CD4-positive, alpha-beta memory T cell (primary cell): Measurements from ENCODE around the gene PYROXD2. TPM values are rescaled to one million over a fixed set of nuclear protein-coding genes. Genes with fewer than 3 reads are reported as not detected.
"Not testable (repeated sequence)": the region's sequence is repeated elsewhere in the genome, so short reads cannot be mapped to it uniquely, and the experiment has no call there.

Experiments used
- CTCF ChIA-PET: fragments of 350-600 bp; sonication (Branson Sonifier 250); formaldehyde crosslinking; loops from one replicate; lab custom pipeline; 2021; ENCODE audit warnings: inconsistent platforms; ENCODE audit not compliant: partially characterized antibody; lab: Charles Lee
- POLR2A ChIA-PET: fragments of 350-600 bp; sonication (Branson Sonifier 250); formaldehyde crosslinking; loops from one replicate; lab custom pipeline; 2021; ENCODE audit not compliant: partially characterized antibody; lab: Charles Lee
- DNase-seq, 5 donors: peaks; one replicate each; pipeline versions ENCODE4 v3.0.0 to v3.0.0-alpha.2; 2020 to 2022; ENCODE audit warnings: mixed read lengths in 1 of 5
- H3K27ac ChIP-seq: one replicate; pipeline ENCODE4 v1.7.0; 2013; ENCODE audit warnings: low read depth, low read length
- H3K27me3 ChIP-seq: 2 replicates; pipeline ENCODE4 v1.7.0; 2013; ENCODE audit warnings: mild to moderate bottlenecking, low read length, moderate library complexity; ENCODE audit not compliant: insufficient read depth
- H3K36me3 ChIP-seq: 2 replicates; pipeline ENCODE4 v1.7.0; 2013; ENCODE audit warnings: mild to moderate bottlenecking, low read length, moderate library complexity; ENCODE audit not compliant: insufficient read depth
- H3K4me1 ChIP-seq: 2 replicates; pipeline ENCODE4 v1.7.0; 2013; ENCODE audit warnings: mild to moderate bottlenecking, low read length, moderate library complexity; ENCODE audit not compliant: insufficient read depth
- H3K4me3 ChIP-seq, 2 donors: one replicate each; pipeline ENCODE4 v1.7.0; 2013; ENCODE audit warnings: low read length in 2 of 2, mild to moderate bottlenecking in 1 of 2
- H3K9me3 ChIP-seq, 2 donors: one replicate each; pipeline ENCODE4 v1.7.0; 2013; ENCODE audit warnings: low read length in 2 of 2, control low read depth in 1 of 2; ENCODE audit not compliant: control insufficient read depth in 1 of 2
- H3K27ac Mint-ChIP-seq, 7 donors: one replicate each; pipeline ENCODE4 v1.8.0; 2020 to 2021; ENCODE audit warnings: mixed read lengths in 7 of 7, mild to moderate bottlenecking in 6 of 7, inconsistent platforms in 3 of 7, moderate library complexity in 3 of 7
- H3K27me3 Mint-ChIP-seq, 2 donors: one replicate each; pipeline ENCODE4 v1.8.0; 2020 to 2021; ENCODE audit warnings: mixed read lengths in 2 of 2
- H3K36me3 Mint-ChIP-seq, 2 donors: one replicate each; pipeline ENCODE4 v1.8.0; 2020 to 2021; ENCODE audit warnings: mixed read lengths in 2 of 2, inconsistent platforms in 1 of 2, mild to moderate bottlenecking in 1 of 2
- H3K4me1 Mint-ChIP-seq, 4 donors: one replicate each; pipeline ENCODE4 v1.8.0; 2020 to 2021; ENCODE audit warnings: mixed read lengths in 4 of 4, mild to moderate bottlenecking in 1 of 4
- H3K4me3 Mint-ChIP-seq, 8 donors: one replicate each; pipeline ENCODE4 v1.8.0; 2020 to 2021; ENCODE audit warnings: mixed read lengths in 8 of 8, mild to moderate bottlenecking in 7 of 8, moderate library complexity in 6 of 8, inconsistent platforms in 3 of 8
- H3K9me3 Mint-ChIP-seq, 8 donors: one replicate each; pipeline ENCODE4 v1.8.0; 2020 to 2021; ENCODE audit warnings: mixed read lengths in 8 of 8, mild to moderate bottlenecking in 5 of 8, inconsistent platforms in 3 of 8, moderate library complexity in 1 of 8
- intact Hi-C: fragments of 100-400 bp; cut with micrococcal nuclease; formaldehyde crosslinking; loops from one replicate; pipeline ENCODE4 v1.15.1; 2023
- polyA plus RNA-seq, 2 donors: library from polyadenylated mRNA; unstranded; fragments of 300-500 nt; fragmentation: Illumina TruSeq; gene quantifications; one replicate each; pipeline ENCODE4 v1.2.3, GENCODE V29; 2021
- total RNA-seq, 2 experiments: library from RNA; stranded (reverse); gene quantifications; one replicate each; pipeline ENCODE4 v1.2.3, GENCODE V29; 2021

Gene PYROXD2
- total and polyA plus RNA-seq, 4 experiments from 2014 or later, result 0.98 to 36.6 (median 19.5) TPM

DNA sequence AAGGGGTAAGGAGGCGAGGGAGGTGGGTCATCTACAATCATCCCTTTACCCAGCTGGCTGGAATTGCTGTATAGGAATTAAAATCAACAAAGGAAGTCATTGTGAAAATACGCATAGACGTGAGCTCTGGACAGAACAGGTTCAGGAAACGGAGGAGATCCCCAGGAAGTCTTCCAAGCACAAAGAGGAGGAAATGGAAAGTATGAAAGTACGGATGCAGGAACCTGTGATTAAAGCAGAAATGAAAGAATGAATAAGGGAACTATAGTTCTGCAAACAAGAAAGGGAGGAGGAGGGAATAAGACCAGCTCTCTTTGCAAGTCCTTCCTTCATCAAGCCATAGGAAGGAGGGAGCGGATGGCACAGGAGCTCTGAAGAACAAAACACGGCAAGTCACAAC lies 61.8 kb downstream of the PYROXD2 start:
- Histone ChIP-seq H3K9me3 (no peaks in the 10 kb centered on the region), H3K27ac (no peak overlapping the region), H3K36me3 (no peaks in the 10 kb centered on the region), H3K27me3 (peaks cover 5% of the 10 kb centered on the region), H3K4me3 (no peak overlapping the region), H3K4me1 (no peaks in the 10 kb centered on the region)
- CTCF ChIA-PET, result no interaction called here
- Mint-ChIP-seq H3K36me3 (no peaks in the 10 kb centered on the region), H3K9me3 (peaks cover 0 to 7% (median 5%) of the 10 kb centered on the region in 8 donors), H3K27me3 (peaks cover 39 to 50% of the 10 kb centered on the region in 2 donors), H3K4me1 (peaks cover 0 to 5% (median 2%) of the 10 kb centered on the region in 4 donors), H3K4me3 (no peak overlapping the region), H3K27ac (no peak overlapping the region)
- no peak for DNase-seq
- intact Hi-C loops, result no loop called here
- POLR2A ChIA-PET, result no interaction called here

DNA sequence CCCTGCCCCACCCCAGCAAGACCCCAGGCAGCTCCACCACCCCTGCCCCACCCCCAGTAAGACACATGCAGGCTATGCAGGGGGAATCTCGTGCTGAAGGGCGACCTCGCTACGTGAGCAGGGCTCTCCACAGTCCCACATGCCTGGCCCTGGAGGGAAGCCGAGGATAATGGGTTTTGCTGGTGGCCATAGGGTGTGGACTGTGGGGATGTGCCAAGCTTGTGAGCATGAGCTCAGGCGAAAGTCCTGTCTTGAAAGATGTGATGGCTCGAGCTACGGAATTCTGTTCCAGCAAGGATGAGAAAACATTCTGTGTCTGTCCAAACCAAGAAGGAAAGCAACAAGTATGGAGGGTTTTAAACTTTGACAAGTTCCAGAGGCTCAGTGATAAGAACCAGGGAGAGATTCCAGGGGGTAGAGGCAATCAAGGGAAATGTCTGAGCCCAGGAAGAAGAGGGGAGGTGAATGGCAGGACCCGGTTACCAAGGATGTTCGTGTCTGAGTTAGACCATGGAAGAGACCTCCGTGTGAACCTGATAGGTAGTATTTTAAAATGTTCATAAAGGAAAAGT lies 63.1 kb downstream of the PYROXD2 start:
- H3K27me3 Mint-ChIP-seq, result peaks cover 44 to 50% of the 10 kb centered on the region in 2 donors
- intact Hi-C loops, result no loop called here
- CTCF ChIA-PET, result no interaction called here

DNA sequence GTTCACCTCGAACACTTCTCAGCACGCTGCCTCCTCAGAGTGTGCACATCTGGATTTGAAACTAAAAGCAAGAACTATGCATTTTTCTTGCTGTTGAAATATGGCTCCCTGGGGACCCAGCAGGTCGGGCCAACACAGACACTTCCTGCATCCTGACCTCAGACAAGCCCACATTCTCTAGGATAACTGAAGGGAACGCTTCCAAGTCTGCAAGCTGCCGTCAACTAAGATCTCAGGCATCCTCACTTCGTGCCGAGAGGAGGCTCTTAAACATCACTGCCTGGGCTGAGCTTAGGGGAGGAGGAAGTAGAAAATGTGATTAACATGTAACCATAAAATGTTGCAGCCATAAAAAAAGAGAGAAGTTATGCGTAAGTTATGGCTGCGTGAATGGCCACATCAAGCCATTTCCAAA lies 65.5 kb downstream of the PYROXD2 start:
- no peak overlapping the region for H3K27ac Mint-ChIP-seq
- H3K27me3 ChIP-seq, result peaks cover 5% of the 10 kb centered on the region
- intact Hi-C loops, result no loop called here
- DNase-seq, result no peak
- H3K27ac ChIP-seq, result no peak overlapping the region
- H3K4me1 Mint-ChIP-seq, result peaks cover 0 to 5% (median 2%) of the 10 kb centered on the region in 4 donors
- peaks cover 40 to 46% of the 10 kb centered on the region in 2 donors for H3K27me3 Mint-ChIP-seq
- no peaks in the 10 kb centered on the region for H3K4me1 ChIP-seq
- no peak overlapping the region for H3K4me3 ChIP-seq
- H3K9me3 Mint-ChIP-seq, result peaks cover 0 to 27% (median 21%) of the 10 kb centered on the region in 8 donors
- H3K9me3 ChIP-seq, result peaks cover 0 to 5% of the 10 kb centered on the region in 2 donors
- H3K36me3 Mint-ChIP-seq, result no peaks in the 10 kb centered on the region
- ChIA-PET POLR2A (no interaction called here), CTCF (no interaction called here)
- H3K4me3 Mint-ChIP-seq, result peak overlapping the region in 1 of 8 donors; percentile 56
- H3K36me3 ChIP-seq, result no peaks in the 10 kb centered on the region

More for the DNA sequence above, 63.1 kb downstream of the PYROXD2 start:
- Histone ChIP-seq H3K4me1 (no peaks in the 10 kb centered on the region), H3K27me3 (peaks cover 5% of the 10 kb centered on the region), H3K4me3 (no peak overlapping the region), H3K36me3 (no peaks in the 10 kb centered on the region), H3K27ac (no peak overlapping the region), H3K9me3 (peaks cover 0 to 5% of the 10 kb centered on the region in 2 donors)
- no peaks in the 10 kb centered on the region for H3K36me3 Mint-ChIP-seq
- peaks cover 0 to 17% (median 15%) of the 10 kb centered on the region in 8 donors for H3K9me3 Mint-ChIP-seq
- H3K4me1 Mint-ChIP-seq, result peaks cover 0 to 5% (median 2%) of the 10 kb centered on the region in 4 donors
- no peak overlapping the region for H3K4me3 Mint-ChIP-seq
- no peak for DNase-seq
- H3K27ac Mint-ChIP-seq, result no peak overlapping the region
- POLR2A ChIA-PET, result no interaction called here

DNA sequence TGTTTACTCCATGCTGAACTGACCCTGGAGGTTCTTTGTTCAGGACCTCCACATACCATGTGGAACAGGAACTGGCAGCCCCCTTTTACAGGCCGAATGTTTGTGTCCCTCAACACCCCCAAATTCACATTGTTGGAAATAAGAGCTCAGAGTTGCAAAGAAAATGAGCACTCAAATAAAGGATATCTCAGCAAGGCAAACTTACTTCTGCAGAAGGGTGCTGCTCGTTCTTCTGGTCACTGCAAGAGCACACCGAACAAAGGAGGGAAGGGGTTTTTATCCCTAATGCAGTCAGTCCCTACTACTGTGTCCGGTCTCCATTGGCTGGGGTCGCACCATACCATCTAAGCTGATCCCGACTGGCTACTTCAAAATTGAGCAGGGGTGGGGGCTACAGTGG lies 68.1 kb downstream of the PYROXD2 start:
- H3K4me1 Mint-ChIP-seq, result peaks cover 0 to 14% (median 4%) of the 10 kb centered on the region in 4 donors
- ChIA-PET POLR2A (no interaction called here), CTCF (no interaction called here)
- no peak overlapping the region for H3K4me3 Mint-ChIP-seq
- no peak for DNase-seq
- no peak overlapping the region for H3K27ac Mint-ChIP-seq
- H3K27me3 ChIP-seq, result peaks cover 5% of the 10 kb centered on the region
- H3K27ac ChIP-seq, result no peak overlapping the region
- peaks cover 0 to 27% (median 21%) of the 10 kb centered on the region in 8 donors for H3K9me3 Mint-ChIP-seq
- H3K4me3 ChIP-seq, result no peak overlapping the region
- H3K4me1 ChIP-seq, result no peaks in the 10 kb centered on the region
- peaks cover 0 to 5% of the 10 kb centered on the region in 2 donors for H3K9me3 ChIP-seq
- no peaks in the 10 kb centered on the region for H3K36me3 Mint-ChIP-seq
- intact Hi-C loops, result no loop called here
- peaks cover 27 to 38% of the 10 kb centered on the region in 2 donors for H3K27me3 Mint-ChIP-seq
- H3K36me3 ChIP-seq, result no peaks in the 10 kb centered on the region

DNA sequence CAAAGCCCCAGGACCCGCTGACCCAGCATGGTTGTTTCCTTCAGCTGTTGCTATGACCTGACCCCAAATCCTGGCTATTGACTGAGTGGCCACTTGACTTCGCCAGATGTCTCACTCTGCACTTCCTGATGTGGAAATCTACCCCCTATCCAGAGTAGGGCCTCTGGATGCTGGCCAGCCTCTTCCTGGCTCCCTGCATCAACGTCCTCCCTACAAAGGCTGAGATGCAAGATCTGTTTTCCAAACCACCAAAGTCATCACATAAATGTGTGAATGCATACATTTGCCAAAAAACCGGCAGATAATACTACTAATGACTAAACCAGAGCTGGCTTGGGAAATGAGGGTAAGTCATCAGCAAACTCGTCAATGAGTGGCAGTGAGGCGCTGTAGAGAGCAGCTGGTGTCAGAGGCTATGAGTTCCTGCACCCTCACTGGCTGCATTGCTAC lies 70.4 kb downstream of the PYROXD2 start:
- Histone ChIP-seq H3K9me3 (peaks cover 0 to 5% of the 10 kb centered on the region in 2 donors), H3K4me3 (no peak overlapping the region), H3K36me3 (no peaks in the 10 kb centered on the region), H3K27me3 (peaks cover 5% of the 10 kb centered on the region), H3K4me1 (peaks cover 13% of the 10 kb centered on the region), H3K27ac (no peak overlapping the region)
- Mint-ChIP-seq H3K36me3 (no peaks in the 10 kb centered on the region), H3K27ac (no peak overlapping the region), H3K27me3 (peaks cover 18 to 27% of the 10 kb centered on the region in 2 donors), H3K9me3 (peaks cover 0 to 27% (median 20%) of the 10 kb centered on the region in 8 donors), H3K4me1 (peaks cover 10 to 25% (median 14%) of the 10 kb centered on the region in 4 donors), H3K4me3 (no peak overlapping the region)
- ChIA-PET POLR2A (no interaction called here), CTCF (no interaction called here)
- intact Hi-C loops, result no loop called here
- no peak for DNase-seq

DNA sequence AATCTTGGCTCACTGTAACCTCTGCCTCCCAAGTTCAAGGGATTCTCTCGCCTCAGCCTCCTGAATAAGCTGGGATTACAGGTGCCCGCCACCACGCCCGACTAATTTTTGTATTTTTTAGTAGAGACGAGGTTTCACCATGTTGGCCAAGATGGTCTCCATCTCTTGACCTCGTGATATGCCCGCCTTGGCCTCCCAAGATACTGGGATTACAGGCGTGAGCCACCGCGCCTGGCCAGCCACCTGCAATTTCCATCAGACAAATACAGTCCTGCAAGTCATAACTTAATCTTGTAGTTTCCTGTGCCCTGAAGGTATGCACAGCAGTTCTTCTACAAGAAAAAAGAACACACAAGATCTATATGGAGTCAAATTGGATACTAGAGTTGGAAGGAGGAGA lies 73.3 kb downstream of the PYROXD2 start:
- H3K27me3 ChIP-seq, H3K36me3 ChIP-seq, H3K27ac Mint-ChIP-seq, H3K9me3 Mint-ChIP-seq, H3K4me3 Mint-ChIP-seq, H3K27ac ChIP-seq, H3K36me3 Mint-ChIP-seq, POLR2A ChIA-PET, H3K9me3 ChIP-seq, intact Hi-C loops, DNase-seq, H3K4me3 ChIP-seq, CTCF ChIA-PET: not testable (repeated sequence)
- peaks cover 13% of the 10 kb centered on the region for H3K4me1 ChIP-seq
- H3K27me3 Mint-ChIP-seq, result peaks cover 11 to 15% of the 10 kb centered on the region in 2 donors
- H3K4me1 Mint-ChIP-seq, result peaks cover 10 to 28% (median 16%) of the 10 kb centered on the region in 4 donors

DNA sequence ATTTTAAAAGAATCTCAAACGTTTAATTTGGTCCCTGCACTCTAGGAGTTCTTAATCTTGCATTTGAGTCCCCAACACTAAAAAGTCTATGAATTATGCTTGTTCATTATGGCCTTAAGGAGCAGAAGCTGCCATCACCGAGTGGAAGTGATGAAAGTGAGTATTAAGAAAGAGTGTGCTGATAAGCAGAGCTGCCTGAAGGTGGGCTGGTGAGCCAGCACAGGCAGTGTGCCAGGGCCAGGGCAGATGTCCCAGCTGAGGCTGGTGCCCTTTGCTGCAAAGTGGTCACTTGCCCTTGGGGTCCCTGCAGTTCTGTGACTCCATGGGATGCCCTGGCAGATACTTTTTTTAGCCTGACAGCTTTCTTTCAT lies 74.1 kb downstream of the PYROXD2 start:
- CTCF ChIA-PET, result no interaction called here
- no peak for DNase-seq
- Histone ChIP-seq H3K27me3 (no peaks in the 10 kb centered on the region), H3K9me3 (no peaks in the 10 kb centered on the region), H3K4me3 (no peak overlapping the region), H3K27ac (no peak overlapping the region), H3K4me1 (peaks cover 13% of the 10 kb centered on the region), H3K36me3 (no peaks in the 10 kb centered on the region)
- intact Hi-C loops, result no loop called here
- POLR2A ChIA-PET, result interaction anchor here (0.8 kb wide), 1 partner anchor 74 kb away, joined by 3 read pairs; no protein-coding TSS in a partner anchor
- Mint-ChIP-seq H3K27ac (peak overlapping the region in 1 of 7 donors; percentile 78), H3K27me3 (peaks cover 9 to 15% of the 10 kb centered on the region in 2 donors), H3K9me3 (peaks cover 0 to 3% (median under 1%) of the 10 kb centered on the region in 8 donors), H3K4me3 (no peak overlapping the region), H3K4me1 (peaks cover 10 to 28% (median 16%) of the 10 kb centered on the region in 4 donors), H3K36me3 (no peaks in the 10 kb centered on the region)
